Peyer's patch (tissue), 4 donors: ENCODE results near the gene AHR.

ENCODE experiments used
- POLR2A ChIP-seq, 2 donors: fragments of 450-650 bp; IDR thresholded peaks; one replicate each; pipeline ENCODE4 v1.5.1; 2017; ENCODE audit warnings: antibody characterized with exemption in 2 of 2, mild to moderate bottlenecking in 2 of 2, moderate library complexity in 2 of 2
- TF ChIP-seq, protein P1 (sequence below), 6 experiments: fragments of 450-650 bp in 4 of 6; fragments of 200-600 bp in 2 of 6; sonication (generic) in 1 of 6; IDR thresholded peaks; one replicate each; pipeline ENCODE4 v1.5.1; 2017 to 2019; ENCODE audit warnings: antibody characterized with exemption in 6 of 6, mild to moderate bottlenecking in 3 of 6, moderate library complexity in 1 of 6

GRCh38 chr7:17339139-17339538 is 40.7 kb downstream of the AHR start:
- TF ChIP-seq, protein P1, sequence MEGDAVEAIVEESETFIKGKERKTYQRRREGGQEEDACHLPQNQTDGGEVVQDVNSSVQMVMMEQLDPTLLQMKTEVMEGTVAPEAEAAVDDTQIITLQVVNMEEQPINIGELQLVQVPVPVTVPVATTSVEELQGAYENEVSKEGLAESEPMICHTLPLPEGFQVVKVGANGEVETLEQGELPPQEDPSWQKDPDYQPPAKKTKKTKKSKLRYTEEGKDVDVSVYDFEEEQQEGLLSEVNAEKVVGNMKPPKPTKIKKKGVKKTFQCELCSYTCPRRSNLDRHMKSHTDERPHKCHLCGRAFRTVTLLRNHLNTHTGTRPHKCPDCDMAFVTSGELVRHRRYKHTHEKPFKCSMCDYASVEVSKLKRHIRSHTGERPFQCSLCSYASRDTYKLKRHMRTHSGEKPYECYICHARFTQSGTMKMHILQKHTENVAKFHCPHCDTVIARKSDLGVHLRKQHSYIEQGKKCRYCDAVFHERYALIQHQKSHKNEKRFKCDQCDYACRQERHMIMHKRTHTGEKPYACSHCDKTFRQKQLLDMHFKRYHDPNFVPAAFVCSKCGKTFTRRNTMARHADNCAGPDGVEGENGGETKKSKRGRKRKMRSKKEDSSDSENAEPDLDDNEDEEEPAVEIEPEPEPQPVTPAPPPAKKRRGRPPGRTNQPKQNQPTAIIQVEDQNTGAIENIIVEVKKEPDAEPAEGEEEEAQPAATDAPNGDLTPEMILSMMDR (IDR thresholded peaks at IDR 0.05): no peak
- TF ChIP-seq POLR2A (IDR thresholded peaks at IDR 0.05): no peak
